ENCODE results near the gene ADAMTS2. TPM values are rescaled to one million over a fixed set of nuclear protein-coding genes. Genes with fewer than 3 reads are reported as not detected.

Gene ADAMTS2
- total RNA-seq, 4 donors from 2014 or later, result 39.5 to 61.9 (median 56.4) TPM

DNA sequence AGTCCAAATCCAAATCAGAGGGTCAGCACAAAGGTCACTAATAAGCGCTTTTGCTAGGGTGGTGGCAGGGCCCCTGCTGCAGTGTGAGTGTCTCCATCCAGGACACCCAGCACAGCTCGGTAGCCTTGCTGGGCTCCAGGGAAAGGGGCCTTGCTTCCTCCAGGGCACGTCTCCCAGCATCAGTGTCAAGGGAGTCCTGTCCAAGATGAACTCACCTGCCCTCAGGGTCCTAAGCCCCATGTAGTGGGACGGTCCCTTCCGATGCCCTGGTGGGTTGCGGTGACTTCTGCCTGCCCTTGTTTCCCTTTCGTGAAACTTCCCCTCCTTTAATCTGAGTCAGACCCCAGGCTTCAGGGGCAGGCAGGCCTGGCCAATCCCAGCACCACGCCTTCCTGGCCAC is 183.4 kb downstream of the ADAMTS2 start:
- ATAC-seq (ENCODE audit: low FRiP score) (no peak), DNase-seq (ENCODE audit: low spot score) (no peak)

GRCh38 chr5:179160584-179160983 is 184.7 kb downstream of the ADAMTS2 start:
- DNase-seq (ENCODE audit: low spot score) (no peak), ATAC-seq (ENCODE audit: low FRiP score) (no peak)
- no peak for TF ChIP-seq CTCF (IDR thresholded peaks at IDR 0.05)

More for the DNA sequence above, 183.4 kb downstream of the ADAMTS2 start:
- TF ChIP-seq CTCF (IDR thresholded peaks at IDR 0.05), result no peak

DNA sequence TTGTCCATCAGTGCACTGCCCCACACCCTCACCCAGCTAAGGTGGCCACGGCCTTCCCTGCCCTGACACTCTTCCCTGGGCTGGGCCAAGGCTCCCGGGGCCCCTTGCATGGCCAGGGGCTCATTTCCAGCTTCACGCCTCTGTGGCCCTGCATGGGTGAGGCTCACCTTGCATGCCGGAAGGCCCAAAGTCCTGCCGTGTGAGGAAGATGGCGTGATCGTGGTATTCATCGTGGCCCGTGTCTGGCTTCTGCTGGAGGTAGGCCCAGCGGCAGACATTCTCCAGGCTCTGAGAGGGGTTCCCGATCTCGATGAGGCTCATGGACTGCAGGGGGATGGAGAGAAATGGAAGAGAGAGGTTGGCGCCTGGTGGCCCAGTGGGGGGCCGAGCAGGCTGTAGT is 186.7 kb downstream of the ADAMTS2 start:
- ATAC-seq (ENCODE audit: low FRiP score) (no peak), DNase-seq (ENCODE audit: low spot score) (no peak)
- TF ChIP-seq CTCF (IDR thresholded peaks at IDR 0.05), result no peak

DNA sequence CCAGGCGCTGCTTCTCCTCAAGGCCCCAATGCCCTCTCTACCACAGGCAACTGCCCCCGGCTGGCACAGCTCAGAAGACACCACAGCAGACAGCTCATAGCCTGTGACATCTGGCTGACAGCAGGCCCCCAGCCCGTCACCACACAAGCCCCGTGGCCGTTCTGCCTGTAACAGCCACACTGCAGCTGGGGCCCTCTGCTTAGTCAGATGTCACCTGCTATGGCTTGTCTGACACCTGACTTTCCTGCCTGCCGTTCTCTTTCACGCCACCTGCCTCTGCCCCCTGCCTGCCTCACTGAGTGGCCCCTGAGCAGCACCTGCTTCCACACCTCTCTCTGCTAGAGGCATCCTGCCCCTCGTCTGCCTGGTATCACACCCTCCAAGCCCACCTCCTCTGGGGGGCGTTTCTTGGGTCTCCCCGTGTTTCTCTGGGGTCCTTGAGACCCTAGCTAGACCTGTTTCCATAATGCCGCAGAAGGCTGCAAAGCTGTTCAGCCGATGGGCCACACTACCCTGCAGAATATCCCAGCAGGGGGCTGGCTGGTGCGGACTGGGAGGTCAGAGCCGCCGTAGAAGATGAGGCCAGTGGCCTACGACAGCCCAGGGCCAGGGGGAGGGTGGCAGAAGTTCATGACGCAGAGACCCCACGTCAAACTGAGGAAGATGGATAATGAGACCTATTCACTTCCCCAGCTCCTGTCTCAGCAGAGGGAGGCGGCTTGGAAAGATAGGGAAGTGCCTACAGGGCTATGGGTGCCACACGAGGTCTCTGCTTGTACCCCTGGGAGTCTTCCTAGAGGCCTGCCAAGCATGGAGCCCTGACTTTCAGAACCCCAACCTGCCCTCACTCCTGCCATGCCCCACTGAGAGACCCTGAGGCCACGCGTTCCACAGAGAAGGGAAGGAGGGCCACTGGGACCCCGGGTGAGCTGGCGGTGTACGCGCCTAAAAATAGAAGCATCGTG is 190.0 kb downstream of the ADAMTS2 start:
- no peak for TF ChIP-seq CTCF (IDR thresholded peaks at IDR 0.05)
- no peak for ATAC-seq (ENCODE audit: low FRiP score)
- DNase-seq (ENCODE audit: low spot score), result no peak

DNA sequence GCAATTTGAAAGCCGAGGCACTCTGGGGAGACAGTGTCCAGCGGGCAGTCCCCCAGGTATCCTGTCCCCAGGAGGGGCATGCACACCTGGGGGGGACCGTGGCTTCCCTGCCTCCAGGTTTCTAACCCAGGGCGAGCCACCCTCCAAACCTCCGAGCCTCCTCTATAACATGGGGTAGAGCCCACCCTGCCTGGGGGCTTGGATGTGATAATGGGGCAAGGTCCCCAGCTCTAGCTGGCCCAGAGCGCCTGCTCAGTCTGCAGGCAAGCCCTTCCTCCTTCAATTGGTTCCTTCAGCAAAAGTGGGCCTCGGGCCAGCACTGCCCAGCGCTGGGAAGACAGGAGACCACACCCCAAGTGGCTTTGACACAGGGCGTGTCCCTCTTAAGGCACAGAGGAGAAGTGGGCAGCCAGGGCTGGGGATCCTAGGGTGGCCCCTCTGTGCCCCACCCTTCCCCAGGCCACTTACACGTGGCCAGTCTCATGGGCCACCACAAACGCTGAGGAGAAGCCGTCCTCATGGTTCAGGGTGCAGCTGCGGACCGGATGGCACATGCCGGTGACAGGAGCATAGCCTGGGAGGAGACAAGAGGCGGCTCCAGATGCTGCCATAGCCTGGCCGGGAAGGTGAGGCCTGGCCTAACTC is 190.8 kb downstream of the ADAMTS2 start:
- DNase-seq (ENCODE audit: low spot score) (no peak), ATAC-seq (ENCODE audit: low FRiP score) (no peak)
- no peak for TF ChIP-seq CTCF (IDR thresholded peaks at IDR 0.05)

- ATAC-seq (ENCODE audit: low FRiP score) (no peak), DNase-seq (ENCODE audit: low spot score) (no peak)
Measured at GRCh38 chr5:179153921-179154345, 191.3 kb downstream of the ADAMTS2 start.

More at GRCh38 chr5:179153921-179154345, 191.3 kb downstream of the ADAMTS2 start:
- TF ChIP-seq CTCF (IDR thresholded peaks at IDR 0.05), result no peak
